Mesendoderm (in vitro differentiated cells): Measurements from ENCODE around the gene WDFY2.
"Not testable (repeated sequence)": the region's sequence is repeated elsewhere in the genome, so short reads cannot be mapped to it uniquely, and the experiment has no call there.

Experiments used
- DNase-seq: peaks from one replicate; pipeline ENCODE4 v3.0.0; 2013
- H2AK5ac ChIP-seq: 2 replicates; pipeline ENCODE4 v1.6.1; 2013; ENCODE audit warnings: low read length, inconsistent platforms
- H2BK120ac ChIP-seq: 2 replicates; pipeline ENCODE4 v1.6.1; 2013; ENCODE audit warnings: low read depth, mild to moderate bottlenecking, low read length, moderate library complexity, mixed read lengths
- H2BK15ac ChIP-seq: replicated peaks from 2 replicates; pipeline ENCODE4 v1.6.1; 2013; ENCODE audit warnings: low read depth, mild to moderate bottlenecking, moderate library complexity
- H2BK5ac ChIP-seq: 2 replicates; pipeline ENCODE4 v1.6.1; 2013; ENCODE audit warnings: low read length, inconsistent platforms
- H3K18ac ChIP-seq: 2 replicates; pipeline ENCODE4 v1.6.1; 2013; ENCODE audit warnings: mild to moderate bottlenecking, low read length, mixed read lengths
- H3K23ac ChIP-seq: one replicate; pipeline ENCODE4 v1.6.1; 2013; ENCODE audit warnings: low read length
- H3K27ac ChIP-seq: 2 replicates; pipeline ENCODE4 v1.5.1; 2013; ENCODE audit warnings: low read depth, mild to moderate bottlenecking, inconsistent platforms, low read length, moderate library complexity
- H3K27me3 ChIP-seq: 2 replicates; pipeline ENCODE4 v1.6.1; 2013; ENCODE audit warnings: low read length, control low read depth, mild to moderate bottlenecking, inconsistent platforms; ENCODE audit not compliant: insufficient read depth, poor library complexity
- H3K36me3 ChIP-seq: 2 replicates; pipeline ENCODE4 v1.6.1; 2013; ENCODE audit warnings: low read length, inconsistent platforms; ENCODE audit not compliant: control insufficient read depth, insufficient read depth
- H3K4ac ChIP-seq: one replicate; pipeline ENCODE4 v1.6.1; 2013; ENCODE audit warnings: low read depth, mild to moderate bottlenecking, low read length, moderate library complexity
- H3K4me1 ChIP-seq: 2 replicates; pipeline ENCODE4 v1.6.1; 2013; ENCODE audit warnings: low read depth, low read length, inconsistent platforms; ENCODE audit not compliant: control insufficient read depth
- H3K4me2 ChIP-seq: 2 replicates; pipeline ENCODE4 v1.6.1; 2013; ENCODE audit warnings: low read length
- H3K4me3 ChIP-seq: 2 replicates; pipeline ENCODE4 v1.5.1; 2013; ENCODE audit warnings: mild to moderate bottlenecking, low read length
- H3K56ac ChIP-seq: one replicate; pipeline ENCODE4 v1.6.1; 2013; ENCODE audit warnings: low read length
- H3K79me1 ChIP-seq: 2 replicates; pipeline ENCODE4 v1.6.1; 2013; ENCODE audit warnings: low read length, inconsistent platforms
- H3K79me2 ChIP-seq: 2 replicates; pipeline ENCODE4 v1.6.1; 2013; ENCODE audit warnings: mild to moderate bottlenecking, low read length; ENCODE audit not compliant: control insufficient read depth, insufficient read depth
- H3K9ac ChIP-seq: 2 replicates; pipeline ENCODE4 v1.6.1; 2013; ENCODE audit warnings: low read length, inconsistent platforms
- H4K5ac ChIP-seq: one replicate; pipeline ENCODE4 v1.6.1; 2013; ENCODE audit warnings: low read length
- H4K8ac ChIP-seq: one replicate; pipeline ENCODE4 v1.6.1; 2013; ENCODE audit warnings: low read depth, mild to moderate bottlenecking, control low read depth, low read length, moderate library complexity
- WGBS: extraction: QIAGEN DNeasy Blood & Tissue Kit; methylation state at CpG from one replicate; pipeline ENCODE4 v1.1.7; 2013; ENCODE audit warnings: low lambda C conversion rate, missing lambda C conversion rate; ENCODE audit not compliant: insufficient coverage; ENCODE audit errors: extremely low coverage; 5-methylcytosine and 5-hydroxymethylcytosine counted together

The WDFY2 gene

GRCh38 chr13:51569001-51569400, 15.3 kb upstream of the WDFY2 start:
- WGBS, result no CpG with 5 or more reads among the region's 4 CpGs
- H3K27ac ChIP-seq, H2BK120ac ChIP-seq, H3K4ac ChIP-seq, H3K56ac ChIP-seq, H3K4me3 ChIP-seq, H3K79me2 ChIP-seq, H3K18ac ChIP-seq, H4K8ac ChIP-seq, H2AK5ac ChIP-seq, DNase-seq, H3K27me3 ChIP-seq, H2BK15ac ChIP-seq, H3K9ac ChIP-seq, H3K23ac ChIP-seq, H3K4me1 ChIP-seq, H2BK5ac ChIP-seq, H4K5ac ChIP-seq, H3K4me2 ChIP-seq, H3K79me1 ChIP-seq, H3K36me3 ChIP-seq: not testable (repeated sequence)

- H3K27me3 ChIP-seq, result no peaks in the 10 kb centered on the region
These were observed 7.5 kb upstream of the WDFY2 start for GRCh38 chr13:51576754-51577153.

GRCh38 chr13:51577690-51578089, 6.6 kb upstream of the WDFY2 start:
- Histone ChIP-seq H3K4me3 (no peak overlapping the region), H3K27ac (no peak overlapping the region), H3K36me3 (no peaks in the 10 kb centered on the region), H3K18ac (no peak overlapping the region), H3K4me1 (no peaks in the 10 kb centered on the region), H3K4me2 (no peak overlapping the region), H3K4ac (no peak overlapping the region), H3K79me2 (no peaks in the 10 kb centered on the region), H3K27me3 (no peaks in the 10 kb centered on the region), H4K5ac (no peak overlapping the region), H4K8ac (no peak overlapping the region), H3K56ac (no peak overlapping the region), H2BK15ac (no peak overlapping the region), H2BK120ac (no peak overlapping the region), H2AK5ac (no peak overlapping the region), H3K23ac (no peak overlapping the region), H3K9ac (no peak overlapping the region), H3K79me1 (no peaks in the 10 kb centered on the region), H2BK5ac (no peak overlapping the region)
- DNase-seq, result no peak
- 100% methylated on average over 2 of the region's 4 CpGs for WGBS

More at GRCh38 chr13:51576754-51577153, 7.5 kb upstream of the WDFY2 start:
- H2BK120ac ChIP-seq, result no peak overlapping the region
- no peak overlapping the region for H3K18ac ChIP-seq
- no peak for DNase-seq
- H2BK15ac ChIP-seq, result no peak overlapping the region
- H3K4ac ChIP-seq, result no peak overlapping the region
- no CpG with 5 or more reads among the region's 1 CpG for WGBS
- H3K4me3 ChIP-seq, result no peak overlapping the region
- no peaks in the 10 kb centered on the region for H3K79me2 ChIP-seq
- no peak overlapping the region for H3K27ac ChIP-seq
- no peak overlapping the region for H3K4me2 ChIP-seq
- H4K8ac ChIP-seq, result no peak overlapping the region
- H2BK5ac ChIP-seq, result no peak overlapping the region
- H3K79me1 ChIP-seq, result no peaks in the 10 kb centered on the region
- H2AK5ac ChIP-seq, result no peak overlapping the region
- no peak overlapping the region for H3K9ac ChIP-seq
- H3K23ac ChIP-seq, result no peak overlapping the region
- H3K4me1 ChIP-seq, result no peaks in the 10 kb centered on the region
- H3K56ac ChIP-seq, result no peak overlapping the region
- no peaks in the 10 kb centered on the region for H3K36me3 ChIP-seq
- no peak overlapping the region for H4K5ac ChIP-seq

- no peak for DNase-seq
- Histone ChIP-seq H3K79me2 (no peaks in the 10 kb centered on the region), H3K18ac (no peak overlapping the region), H3K27ac (no peak overlapping the region), H2BK120ac (no peak overlapping the region), H3K23ac (no peak overlapping the region), H2AK5ac (no peak overlapping the region), H2BK15ac (no peak overlapping the region), H3K36me3 (no peaks in the 10 kb centered on the region), H3K4me3 (no peak overlapping the region), H3K27me3 (no peaks in the 10 kb centered on the region), H3K4ac (no peak overlapping the region), H2BK5ac (no peak overlapping the region), H3K9ac (no peak overlapping the region), H3K79me1 (no peaks in the 10 kb centered on the region), H4K5ac (no peak overlapping the region), H3K56ac (no peak overlapping the region), H3K4me1 (peaks cover 3% of the 10 kb centered on the region), H3K4me2 (no peak overlapping the region), H4K8ac (no peak overlapping the region)
- no CpG with 5 or more reads among the region's 7 CpGs for WGBS
These were observed 4.6 kb upstream of the WDFY2 start for GRCh38 chr13:51579676-51580075.

- no peaks in the 10 kb centered on the region for H3K36me3 ChIP-seq
- H3K27me3 ChIP-seq, result no peaks in the 10 kb centered on the region
- H3K4me2 ChIP-seq, result no peak overlapping the region
- no peak overlapping the region for H3K9ac ChIP-seq
- no peak overlapping the region for H3K4ac ChIP-seq
- H2BK5ac ChIP-seq, result no peak overlapping the region
- H4K8ac ChIP-seq, result no peak overlapping the region
- WGBS, result no CpG with 5 or more reads among the region's 1 CpG
- H3K4me3 ChIP-seq, result no peak overlapping the region
- no peak overlapping the region for H3K27ac ChIP-seq
- H3K23ac ChIP-seq, result peak overlapping the region; percentile 35
- no peak overlapping the region for H2BK15ac ChIP-seq
- no peak overlapping the region for H3K18ac ChIP-seq
- H4K5ac ChIP-seq, result no peak overlapping the region
- DNase-seq, result no peak
- no peak overlapping the region for H2BK120ac ChIP-seq
- H2AK5ac ChIP-seq, result no peak overlapping the region
- peaks cover 7% of the 10 kb centered on the region for H3K79me2 ChIP-seq
- H3K4me1 ChIP-seq, result peaks cover 3% of the 10 kb centered on the region
- peaks cover 3% of the 10 kb centered on the region for H3K79me1 ChIP-seq
- H3K56ac ChIP-seq, result no peak overlapping the region
These were observed 3.0 kb upstream of the WDFY2 start for GRCh38 chr13:51581148-51581820.

GRCh38 chr13:51583469-51583874, 790 bp upstream of the WDFY2 start:
- H2AK5ac ChIP-seq, result peak overlapping the region; percentile 29
- peak overlapping the region; percentile 67 for H3K9ac ChIP-seq
- peak overlapping the region; percentile 20 for H3K18ac ChIP-seq
- no peak for DNase-seq
- peak overlapping the region; percentile 77 for H3K4me2 ChIP-seq
- no peak overlapping the region for H2BK15ac ChIP-seq
- H4K5ac ChIP-seq, result peak overlapping the region; percentile 93
- no peaks in the 10 kb centered on the region for H3K36me3 ChIP-seq
- peaks cover 4% of the 10 kb centered on the region for H3K4me1 ChIP-seq
- no peak overlapping the region for H3K4ac ChIP-seq
- H3K27ac ChIP-seq, result peak overlapping the region; percentile 25
- H2BK120ac ChIP-seq, result peak overlapping the region; percentile 54
- H3K23ac ChIP-seq, result no peak overlapping the region
- peak overlapping the region; percentile 77 for H3K56ac ChIP-seq
- WGBS, result no CpG with 5 or more reads among the region's 9 CpGs
- no peak overlapping the region for H4K8ac ChIP-seq
- no peak overlapping the region for H2BK5ac ChIP-seq
- H3K79me1 ChIP-seq, result peaks cover 4% of the 10 kb centered on the region
- peaks cover 12% of the 10 kb centered on the region for H3K79me2 ChIP-seq
- H3K27me3 ChIP-seq, result no peaks in the 10 kb centered on the region
- H3K4me3 ChIP-seq, result peak overlapping the region; percentile 20
